Astrocyte (in vitro differentiated cells and primary cell): ENCODE measurements around the gene GLRX. TPM values are rescaled to one million over a fixed set of nuclear protein-coding genes. Genes with fewer than 3 reads are reported as not detected.
A peak's percentile ranks its signal among the peaks of the same experiment; 100 is the strongest.

ENCODE experiments used
- DNase-seq: peaks from one replicate; pipeline ENCODE4 v3.0.0-alpha.2; 2010; ENCODE audit warnings: low read depth
- FAIRE-seq: peaks from 2 replicates; lab custom pipeline; 2011; peaks lifted over from hg19 to GRCh38; lab: Jason Lieb, UNC
- H2AFZ ChIP-seq: 2 replicates; pipeline ENCODE4 v1.6.0; 2012; ENCODE audit warnings: low read depth, low read length, inconsistent platforms
- H3K27ac ChIP-seq: 2 replicates; pipeline ENCODE4 v1.5.1; 2011; ENCODE audit warnings: low read depth, low read length, inconsistent platforms
- H3K27me3 ChIP-seq: 2 replicates; pipeline ENCODE4 v1.6.0; 2011; ENCODE audit warnings: low read length, inconsistent platforms; ENCODE audit not compliant: insufficient read depth
- H3K36me3 ChIP-seq: 2 replicates; pipeline ENCODE4 v1.5.1; 2011; ENCODE audit warnings: low read length, inconsistent platforms; ENCODE audit not compliant: insufficient read depth
- H3K4me1 ChIP-seq: 2 replicates; pipeline ENCODE4 v1.5.1; 2011; ENCODE audit warnings: low read length, inconsistent platforms; ENCODE audit not compliant: insufficient read depth
- H3K4me2 ChIP-seq: 2 replicates; pipeline ENCODE4 v1.6.0; 2012; ENCODE audit warnings: low read length, inconsistent platforms
- H3K4me3 ChIP-seq: 2 replicates; pipeline ENCODE4 v1.5.1; 2011; ENCODE audit warnings: low read depth, mild to moderate bottlenecking, low read length, inconsistent platforms; ENCODE audit not compliant: insufficient read depth
- H3K79me2 ChIP-seq: 2 replicates; pipeline ENCODE4 v1.6.0; 2012; ENCODE audit warnings: mild to moderate bottlenecking, low read length, inconsistent platforms; ENCODE audit not compliant: insufficient read depth
- H3K9ac ChIP-seq: 2 replicates; pipeline ENCODE4 v1.6.0; 2012; ENCODE audit warnings: mild to moderate bottlenecking, low read length, inconsistent platforms
- H3K9me3 ChIP-seq: 2 replicates; pipeline ENCODE4 v1.5.1; 2012; ENCODE audit warnings: low read depth, mild to moderate bottlenecking, low read length, inconsistent platforms; ENCODE audit not compliant: insufficient read depth
- H4K20me1 ChIP-seq: 2 replicates; pipeline ENCODE4 v1.6.0; 2012; ENCODE audit warnings: low read length, inconsistent platforms; ENCODE audit not compliant: insufficient read depth
- H3K27ac Mint-ChIP-seq: one replicate; pipeline ENCODE4 v1.8.0; 2021; ENCODE audit warnings: mild to moderate bottlenecking, mixed read lengths; ENCODE audit not compliant: unreplicated experiment
- H3K27me3 Mint-ChIP-seq: one replicate; pipeline ENCODE4 v1.8.0; 2021; ENCODE audit warnings: low read depth, mixed read lengths; ENCODE audit not compliant: unreplicated experiment
- H3K36me3 Mint-ChIP-seq: one replicate; pipeline ENCODE4 v1.8.0; 2021; ENCODE audit warnings: low read depth, mixed read lengths; ENCODE audit not compliant: unreplicated experiment
- H3K4me1 Mint-ChIP-seq: one replicate; pipeline ENCODE4 v1.8.0; 2021; ENCODE audit warnings: low read depth, mixed read lengths; ENCODE audit not compliant: unreplicated experiment
- H3K4me3 Mint-ChIP-seq: one replicate; pipeline ENCODE4 v1.8.0; 2021; ENCODE audit warnings: mild to moderate bottlenecking, moderate library complexity, mixed read lengths; ENCODE audit not compliant: unreplicated experiment
- H3K9me3 Mint-ChIP-seq: one replicate; pipeline ENCODE4 v1.8.0; 2021; ENCODE audit warnings: mild to moderate bottlenecking, mixed read lengths; ENCODE audit not compliant: unreplicated experiment
- CTCF ChIP-seq: IDR thresholded peaks from 2 replicates; pipeline ENCODE4 v1.5.1; 2011; ENCODE audit warnings: low read depth, mild to moderate bottlenecking, inconsistent platforms, low read length, moderate library complexity; ENCODE audit not compliant: insufficient read depth
- EZH2 ChIP-seq: IDR thresholded peaks from 2 replicates; pipeline ENCODE4 v1.6.1; 2012; ENCODE audit warnings: mild to moderate bottlenecking, low read length, inconsistent platforms; ENCODE audit not compliant: insufficient read depth
- total RNA-seq: library from RNA; stranded (reverse); gene quantifications from 2 replicates; pipeline ENCODE4 v1.2.1, GENCODE V29; 2021

Gene GLRX
- total RNA-seq, 1 donor from 2014 or later: 38.4 TPM

GRCh38 chr5:95817430-95817829, 5.1 kb downstream of the GLRX start:
- Histone ChIP-seq H3K27ac (peak overlapping the region; percentile 41), H3K9ac (peak overlapping the region; percentile 50), H3K4me2 (peak overlapping the region; percentile 66), H4K20me1 (peaks cover 30% of the 10 kb centered on the region), H3K4me1 (peaks cover 27% of the 10 kb centered on the region), H3K79me2 (peaks cover 33% of the 10 kb centered on the region), H3K36me3 (peaks cover 4% of the 10 kb centered on the region), H2AFZ (no peak overlapping the region), H3K4me3 (no peak overlapping the region), H3K9me3 (no peaks in the 10 kb centered on the region), H3K27me3 (no peaks in the 10 kb centered on the region)
- Mint-ChIP-seq H3K4me1 (peaks cover 23% of the 10 kb centered on the region), H3K27ac (peak overlapping the region; percentile 73), H3K36me3 (peaks cover 25% of the 10 kb centered on the region), H3K9me3 (no peaks in the 10 kb centered on the region), H3K4me3 (no peak overlapping the region), H3K27me3 (no peaks in the 10 kb centered on the region)
- TF ChIP-seq CTCF: no peak
- no peak for TF ChIP-seq EZH2
- FAIRE-seq (no peak), DNase-seq (peak; percentile 92)

- H3K27ac Mint-ChIP-seq: no peak overlapping the region
- Histone ChIP-seq H4K20me1 (peaks cover 30% of the 10 kb centered on the region), H2AFZ (no peak overlapping the region), H3K36me3 (peaks cover 4% of the 10 kb centered on the region), H3K4me3 (no peak overlapping the region), H3K9ac (no peak overlapping the region), H3K27me3 (no peaks in the 10 kb centered on the region), H3K79me2 (peaks cover 30% of the 10 kb centered on the region), H3K9me3 (no peaks in the 10 kb centered on the region), H3K4me2 (peak overlapping the region; percentile 66), H3K27ac (peak overlapping the region; percentile 41), H3K4me1 (peaks cover 31% of the 10 kb centered on the region)
- peaks cover 25% of the 10 kb centered on the region for H3K36me3 Mint-ChIP-seq
- H3K9me3 Mint-ChIP-seq: no peaks in the 10 kb centered on the region
- TF ChIP-seq EZH2: no peak
- TF ChIP-seq CTCF: no peak
- H3K4me1 Mint-ChIP-seq: peaks cover 30% of the 10 kb centered on the region
- H3K27me3 Mint-ChIP-seq: no peaks in the 10 kb centered on the region
- DNase-seq (no peak), FAIRE-seq (no peak)
- no peak overlapping the region for H3K4me3 Mint-ChIP-seq
Measured at GRCh38 chr5:95816776-95817175, 5.8 kb downstream of the GLRX start.

- H3K36me3 Mint-ChIP-seq: peaks cover 25% of the 10 kb centered on the region
- no peak for FAIRE-seq
- H3K27ac Mint-ChIP-seq: no peak overlapping the region
- no peak overlapping the region for H3K4me3 Mint-ChIP-seq
- H3K79me2 ChIP-seq: peaks cover 26% of the 10 kb centered on the region
- DNase-seq: no peak
- no peaks in the 10 kb centered on the region for H3K9me3 Mint-ChIP-seq
- no peak overlapping the region for H3K4me3 ChIP-seq
- no peak overlapping the region for H3K27ac ChIP-seq
- H3K4me1 Mint-ChIP-seq: peaks cover 33% of the 10 kb centered on the region
- H3K9me3 ChIP-seq: no peaks in the 10 kb centered on the region
- H3K27me3 ChIP-seq: no peaks in the 10 kb centered on the region
- no peak overlapping the region for H2AFZ ChIP-seq
- no peak overlapping the region for H3K9ac ChIP-seq
- peaks cover 28% of the 10 kb centered on the region for H3K4me1 ChIP-seq
- H3K36me3 ChIP-seq: peaks cover 4% of the 10 kb centered on the region
- H4K20me1 ChIP-seq: peaks cover 26% of the 10 kb centered on the region
- no peak for TF ChIP-seq EZH2
- no peak for TF ChIP-seq CTCF
- H3K4me2 ChIP-seq: no peak overlapping the region
- no peaks in the 10 kb centered on the region for H3K27me3 Mint-ChIP-seq
Measured at GRCh38 chr5:95816341-95816740, 6.2 kb downstream of the GLRX start.
